Melanocyte of skin (primary cell): ENCODE data around the gene RUFY2. TPM values are rescaled to one million over a fixed set of nuclear protein-coding genes. Genes with fewer than 3 reads are reported as not detected.

Source experiments
- total RNA-seq, 2 donors: library from RNA; depleted of rRNA; stranded (reverse); fragments of >200 nt; gene quantifications; 2 replicates each; pipeline ENCODE4 v1.2.3, GENCODE V29; 2012

RUFY2 gene, protein sequence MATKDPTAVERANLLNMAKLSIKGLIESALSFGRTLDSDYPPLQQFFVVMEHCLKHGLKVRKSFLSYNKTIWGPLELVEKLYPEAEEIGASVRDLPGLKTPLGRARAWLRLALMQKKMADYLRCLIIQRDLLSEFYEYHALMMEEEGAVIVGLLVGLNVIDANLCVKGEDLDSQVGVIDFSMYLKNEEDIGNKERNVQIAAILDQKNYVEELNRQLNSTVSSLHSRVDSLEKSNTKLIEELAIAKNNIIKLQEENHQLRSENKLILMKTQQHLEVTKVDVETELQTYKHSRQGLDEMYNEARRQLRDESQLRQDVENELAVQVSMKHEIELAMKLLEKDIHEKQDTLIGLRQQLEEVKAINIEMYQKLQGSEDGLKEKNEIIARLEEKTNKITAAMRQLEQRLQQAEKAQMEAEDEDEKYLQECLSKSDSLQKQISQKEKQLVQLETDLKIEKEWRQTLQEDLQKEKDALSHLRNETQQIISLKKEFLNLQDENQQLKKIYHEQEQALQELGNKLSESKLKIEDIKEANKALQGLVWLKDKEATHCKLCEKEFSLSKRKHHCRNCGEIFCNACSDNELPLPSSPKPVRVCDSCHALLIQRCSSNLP
- total RNA-seq = 10 to 100 TPM; 15.5 to 15.7 TPM

GRCh38 chr10:68406815-68407548 is at the start of gene RUFY2:
Gene RUFY2 (minus strand): TSS chr10:68407277. CDS start chr10:68407189, 88 bp downstream.

GRCh38 chr10:68332259-68333057 is 74.6 kb downstream of the RUFY2 start, which contains the start of gene PBLD:
Gene PBLD (minus strand): TSS chr10:68332928. CDS start chr10:68306844, 26,084 bp downstream.

GRCh38 chr10:68331455-68332258 is 75.4 kb downstream of the RUFY2 start, which contains the start of gene HNRNPH3:
Gene HNRNPH3 (plus strand): TSS chr10:68332064. CDS start chr10:68337222, 5,158 bp downstream.

Other genes starting within 250 kb of the RUFY2 start
- gene ATOH7, start 175.2 kb downstream of the RUFY2 start, total RNA-seq = not detected
- gene HNRNPH3, start 75.2 kb downstream of the RUFY2 start, total RNA-seq = 10 to 100 TPM in 1 of 2 donors, 1 to 10 TPM in 1; 9.6 to 31.3 TPM
- gene PBLD, start 74.3 kb downstream of the RUFY2 start, total RNA-seq = 1 to 10 TPM; 2.7 to 5.2 TPM
- 10 to 100 TPM in 1 of 2 donors, 1 to 10 TPM in 1; 5.2 to 13.7 TPM for gene DNA2, start 64.7 kb upstream of the RUFY2 start, total RNA-seq
- 10 to 100 TPM; 30.3 to 38.0 TPM for gene SLC25A16, start 120.2 kb upstream of the RUFY2 start, total RNA-seq
- gene TET1, start 153.1 kb upstream of the RUFY2 start, total RNA-seq = 1 to 10 TPM; 4.8 to 5.7 TPM